SK-N-MC (cell line): ENCODE measurements around the gene TMEM154.

Experiments used
- DNase-seq: peaks from one replicate; pipeline ENCODE4 v3.0.0-alpha.2; 2011; ENCODE audit warnings: low read depth, low spot score
- H3K27ac ChIP-seq: fragments of 200-600 bp; sonication (generic); 2 replicates; pipeline ENCODE4 v1.5.1; 2016; ENCODE audit warnings: mixed run types
- H3K36me3 ChIP-seq: fragments of 200-600 bp; sonication (generic); 2 replicates; pipeline ENCODE4 v1.6.1; 2017; ENCODE audit warnings: antibody characterized with exemption, low read length, mixed read lengths; ENCODE audit not compliant: insufficient read depth
- H3K4me3 ChIP-seq: fragments of 200-600 bp; sonication (generic); 2 replicates; pipeline ENCODE4 v1.5.1; 2016
- H3K9ac ChIP-seq: fragments of 200-600 bp; sonication (generic); 2 replicates; pipeline ENCODE4 v1.8.0; 2017; ENCODE audit warnings: mixed run types, mixed read lengths; ENCODE audit not compliant: insufficient read length
- H3K9me3 ChIP-seq: fragments of 200-600 bp; sonication (generic); 2 replicates; pipeline ENCODE4 v1.6.1; 2017; ENCODE audit warnings: low read depth, mild to moderate bottlenecking, antibody characterized with exemption, low read length, moderate library complexity, mixed read lengths
- EZH2 ChIP-seq: fragments of 200-600 bp; sonication (generic); IDR thresholded peaks from one replicate; pipeline ENCODE4 v1.6.1; 2017; ENCODE audit warnings: antibody characterized with exemption
- FOXP2 ChIP-seq: optimal IDR thresholded peaks from 2 replicates; pipeline ENCODE3; 2011; ENCODE audit warnings: mild to moderate bottlenecking, moderate library complexity; ENCODE audit not compliant: insufficient read depth; ENCODE audit errors: extremely low read length, control extremely low read depth
- POLR2AphosphoS5 ChIP-seq: IDR thresholded peaks from 2 replicates; pipeline ENCODE4 v1.6.1; 2012; ENCODE audit warnings: mild to moderate bottlenecking, low read depth, low read length, borderline replicate concordance

TMEM154 gene

GRCh38 chr4:152715076-152715475 lies 35.3 kb upstream of the TMEM154 start:
- H3K9me3 ChIP-seq, result no peaks in the 10 kb centered on the region
- H3K4me3 ChIP-seq, result no peak overlapping the region
- no peak overlapping the region for H3K9ac ChIP-seq
- no peak for DNase-seq
- no peaks in the 10 kb centered on the region for H3K36me3 ChIP-seq
- no peak for TF ChIP-seq FOXP2
- TF ChIP-seq POLR2AphosphoS5, result no peak
- no peak for TF ChIP-seq EZH2
- no peak overlapping the region for H3K27ac ChIP-seq

- no peak for DNase-seq
- no peak overlapping the region for H3K9ac ChIP-seq
- H3K36me3 ChIP-seq, result no peaks in the 10 kb centered on the region
- H3K4me3 ChIP-seq, result no peak overlapping the region
- H3K27ac ChIP-seq, result no peak overlapping the region
- no peaks in the 10 kb centered on the region for H3K9me3 ChIP-seq
- no peak for TF ChIP-seq FOXP2
- no peak for TF ChIP-seq POLR2AphosphoS5
- no peak for TF ChIP-seq EZH2
Measured at GRCh38 chr4:152713951-152714705, 34.3 kb upstream of the TMEM154 start.

GRCh38 chr4:152709675-152710438 lies 30.1 kb upstream of the TMEM154 start:
- no peak overlapping the region for H3K27ac ChIP-seq
- DNase-seq, result peak; percentile 10
- H3K36me3 ChIP-seq, result no peaks in the 10 kb centered on the region
- no peak for TF ChIP-seq EZH2
- no peak for TF ChIP-seq FOXP2
- TF ChIP-seq POLR2AphosphoS5, result no peak
- no peak overlapping the region for H3K4me3 ChIP-seq
- no peak overlapping the region for H3K9ac ChIP-seq
- no peaks in the 10 kb centered on the region for H3K9me3 ChIP-seq

- no peak overlapping the region for H3K4me3 ChIP-seq
- H3K9me3 ChIP-seq, result no peaks in the 10 kb centered on the region
- no peak for DNase-seq
- TF ChIP-seq EZH2 (no peak), POLR2AphosphoS5 (no peak), FOXP2 (no peak)
- no peak overlapping the region for H3K9ac ChIP-seq
- H3K27ac ChIP-seq, result no peak overlapping the region
- no peaks in the 10 kb centered on the region for H3K36me3 ChIP-seq
Measured at GRCh38 chr4:152708796-152709195, 29.0 kb upstream of the TMEM154 start.

- DNase-seq, result no peak
- H3K4me3 ChIP-seq, result no peak overlapping the region
- no peak overlapping the region for H3K9ac ChIP-seq
- no peaks in the 10 kb centered on the region for H3K36me3 ChIP-seq
- no peak for TF ChIP-seq EZH2
- H3K9me3 ChIP-seq, result no peaks in the 10 kb centered on the region
- H3K27ac ChIP-seq, result no peak overlapping the region
Measured at GRCh38 chr4:152708361-152708760, 28.6 kb upstream of the TMEM154 start.

GRCh38 chr4:152707632-152708031 lies 27.8 kb upstream of the TMEM154 start:
- Histone ChIP-seq H3K27ac (no peak overlapping the region), H3K36me3 (no peaks in the 10 kb centered on the region), H3K9me3 (no peaks in the 10 kb centered on the region), H3K9ac (no peak overlapping the region), H3K4me3 (no peak overlapping the region)
- DNase-seq, result no peak
- TF ChIP-seq POLR2AphosphoS5 (no peak), EZH2 (no peak), FOXP2 (no peak)

GRCh38 chr4:152705903-152706302 lies 26.1 kb upstream of the TMEM154 start:
- no peak overlapping the region for H3K9ac ChIP-seq
- H3K9me3 ChIP-seq, result no peaks in the 10 kb centered on the region
- no peak overlapping the region for H3K27ac ChIP-seq
- no peak for TF ChIP-seq FOXP2
- TF ChIP-seq EZH2, result no peak
- no peak for TF ChIP-seq POLR2AphosphoS5
- H3K36me3 ChIP-seq, result no peaks in the 10 kb centered on the region
- no peak overlapping the region for H3K4me3 ChIP-seq
- no peak for DNase-seq

GRCh38 chr4:152704788-152705187 lies 25.0 kb upstream of the TMEM154 start:
- H3K27ac ChIP-seq, result no peak overlapping the region
- no peaks in the 10 kb centered on the region for H3K36me3 ChIP-seq
- no peak for DNase-seq
- no peak overlapping the region for H3K4me3 ChIP-seq
- no peak overlapping the region for H3K9ac ChIP-seq
- no peaks in the 10 kb centered on the region for H3K9me3 ChIP-seq
- TF ChIP-seq FOXP2 (no peak), POLR2AphosphoS5 (no peak), EZH2 (no peak)

GRCh38 chr4:152700151-152700550 lies 20.4 kb upstream of the TMEM154 start:
- Histone ChIP-seq H3K9me3 (no peaks in the 10 kb centered on the region), H3K4me3 (no peak overlapping the region), H3K9ac (no peak overlapping the region), H3K36me3 (no peaks in the 10 kb centered on the region), H3K27ac (no peak overlapping the region)
- TF ChIP-seq POLR2AphosphoS5, result no peak
- DNase-seq, result no peak
